IMR-90 (cell line): ENCODE measurements around the gene MAP3K9. TPM values are rescaled to one million over a fixed set of nuclear protein-coding genes. Genes with fewer than 3 reads are reported as not detected.

Experiments used
- ATAC-seq: fragments of 200-7000 bp; cut with Tn5 transposase; 2 replicates; pipeline ENCODE4 v1.9.1; 2020; ENCODE audit warnings: low read depth, mild to moderate bottlenecking, moderate library complexity
- BruUV-seq: library from RNA; stranded (reverse); fragments of 400-500 nt; replicated peaks from 2 replicates; lab custom pipeline; 2021; lab: Mats Ljungman, UMichigan
- CTCF ChIA-PET: fragments of 300-600 bp; formaldehyde crosslinking; extraction: SDS; loops from one replicate; lab custom pipeline; 2021; ENCODE audit warnings: antibody characterized with exemption; lab: Yijun Ruan, JAX
- POLR2A ChIA-PET: fragments of 300-600 bp; sonication (Branson Sonifier 250); formaldehyde crosslinking; loops from one replicate; lab custom pipeline; 2022; ENCODE audit warnings: antibody characterized with exemption; ENCODE audit not compliant: unreplicated experiment; lab: Charles Lee
- DNase-seq: peaks from one replicate; pipeline ENCODE4 v3.0.0; 2013
- H2AFZ ChIP-seq: replicated peaks from 2 replicates; pipeline ENCODE3; 2013; ENCODE audit warnings: low read length, mild to moderate bottlenecking; ENCODE audit not compliant: poor library complexity
- H2AK5ac ChIP-seq: 2 replicates; pipeline ENCODE4 v1.6.1; 2013; ENCODE audit warnings: low read depth, low read length, inconsistent platforms
- H2AK9ac ChIP-seq: replicated peaks from 2 replicates; pipeline ENCODE3; 2013; ENCODE audit warnings: mild to moderate bottlenecking, low read depth, low read length, moderate library complexity; ENCODE audit not compliant: poor library complexity
- H2BK120ac ChIP-seq: 2 replicates; pipeline ENCODE4 v1.6.1; 2013; ENCODE audit warnings: low read depth, low read length, inconsistent platforms
- H2BK15ac ChIP-seq: 3 replicates; pipeline ENCODE4 v1.6.1; 2013; ENCODE audit warnings: low read depth, low read length, inconsistent platforms
- H2BK20ac ChIP-seq: 2 replicates; pipeline ENCODE4 v1.6.1; 2013; ENCODE audit warnings: low read depth, mild to moderate bottlenecking, inconsistent platforms, low read length, moderate library complexity
- H2BK5ac ChIP-seq: 2 replicates; pipeline ENCODE4 v1.6.1; 2013; ENCODE audit warnings: mild to moderate bottlenecking, low read depth, low read length, inconsistent platforms; ENCODE audit not compliant: poor library complexity, severe bottlenecking
- H3K14ac ChIP-seq: replicated peaks from 2 replicates; pipeline ENCODE4 v1.6.1; 2013; ENCODE audit warnings: low read depth, low read length, inconsistent platforms
- H3K18ac ChIP-seq: 2 replicates; pipeline ENCODE4 v1.6.1; 2013; ENCODE audit warnings: low read depth, low read length, control low read depth
- H3K23ac ChIP-seq: 2 replicates; pipeline ENCODE4 v1.6.1; 2013; ENCODE audit warnings: low read depth, low read length, inconsistent platforms
- H3K27ac ChIP-seq: 2 replicates; pipeline ENCODE4 v1.5.1; 2013; ENCODE audit warnings: mild to moderate bottlenecking, control low read depth, low read length; ENCODE audit not compliant: insufficient read depth
- H3K27me3 ChIP-seq: 2 replicates; pipeline ENCODE4 v1.6.1; 2013; ENCODE audit warnings: low read length; ENCODE audit not compliant: control insufficient read depth, insufficient read depth
- H3K36me3 ChIP-seq: 2 replicates; pipeline ENCODE4 v1.6.1; 2013; ENCODE audit warnings: low read length, mixed read lengths; ENCODE audit not compliant: control insufficient read depth, insufficient read depth
- H3K4ac ChIP-seq: 2 replicates; pipeline ENCODE4 v1.6.1; 2013; ENCODE audit warnings: low read depth, low read length, inconsistent platforms
- H3K4me1 ChIP-seq: 2 replicates; pipeline ENCODE4 v1.6.1; 2013; ENCODE audit warnings: low read length, mixed read lengths; ENCODE audit not compliant: control insufficient read depth, insufficient read depth
- H3K4me2 ChIP-seq: 2 replicates; pipeline ENCODE4 v1.6.1; 2013; ENCODE audit warnings: low read depth, mild to moderate bottlenecking, control low read depth, low read length, moderate library complexity
- H3K4me3 ChIP-seq: 2 replicates; pipeline ENCODE4 v1.5.1; 2013; ENCODE audit warnings: low read depth, mild to moderate bottlenecking, control low read depth, low read length, moderate library complexity; ENCODE audit not compliant: insufficient read depth
- H3K56ac ChIP-seq: 2 replicates; pipeline ENCODE4 v1.6.1; 2013; ENCODE audit warnings: low read length, inconsistent platforms; ENCODE audit not compliant: insufficient read depth; ENCODE audit errors: extremely low read depth
- H3K79me1 ChIP-seq, 2 experiments: 2 replicates each; pipeline ENCODE4 v1.6.1; 2013; ENCODE audit warnings: low read length in 2 of 2, inconsistent platforms in 1 of 2, low read depth in 1 of 2
- H3K9ac ChIP-seq: 2 replicates; pipeline ENCODE4 v1.6.1; 2013; ENCODE audit warnings: low read depth, low read length, control low read depth
- H3K9me1 ChIP-seq: 2 replicates; pipeline ENCODE4 v1.6.1; 2013; ENCODE audit warnings: low read length, inconsistent platforms; ENCODE audit not compliant: insufficient read depth
- H3K9me3 ChIP-seq: 2 replicates; pipeline ENCODE4 v1.6.1; 2013; ENCODE audit warnings: low read length; ENCODE audit not compliant: control insufficient read depth, insufficient read depth
- H4K20me1 ChIP-seq: 2 replicates; pipeline ENCODE4 v1.6.1; 2013; ENCODE audit warnings: low read length, inconsistent platforms; ENCODE audit not compliant: insufficient read depth
- H4K5ac ChIP-seq: 2 replicates; pipeline ENCODE4 v1.6.1; 2013; ENCODE audit warnings: mild to moderate bottlenecking, low read depth, low read length, control low read depth
- H4K8ac ChIP-seq, 2 experiments: 2 replicates each; pipeline ENCODE4 v1.6.1; 2013; ENCODE audit warnings: low read depth in 2 of 2, low read length in 2 of 2, control low read depth in 1 of 2, inconsistent platforms in 1 of 2
- H4K91ac ChIP-seq: 2 replicates; pipeline ENCODE4 v1.6.1; 2013; ENCODE audit warnings: low read depth, low read length, inconsistent platforms; ENCODE audit not compliant: insufficient read depth
- BHLHE40 ChIP-seq: fragments of 150-350 bp; IDR thresholded peaks from 2 replicates; pipeline ENCODE4 v1.6.1; 2016; ENCODE audit warnings: mild to moderate bottlenecking, low read depth, low read length
- CEBPB ChIP-seq: IDR thresholded peaks from 2 replicates; pipeline ENCODE4 v1.6.1; 2012; ENCODE audit warnings: low read depth, low read length, improper control_type of control experiment
- CTCF ChIP-seq: conservative IDR thresholded peaks from 2 replicates; pipeline ENCODE4 v1.5.1; 2012; ENCODE audit warnings: mild to moderate bottlenecking, low read depth, low read length, improper control_type of control experiment
- FOS ChIP-seq: fragments of 150-350 bp; IDR thresholded peaks from 2 replicates; pipeline ENCODE4 v1.6.1; 2016; ENCODE audit warnings: low read depth, low read length
- MAFK ChIP-seq: IDR thresholded peaks from 2 replicates; pipeline ENCODE4 v1.6.1; 2012; ENCODE audit warnings: low read depth, low read length, improper control_type of control experiment
- MAZ ChIP-seq: IDR thresholded peaks from 2 replicates; pipeline ENCODE4 v1.6.1; 2012; ENCODE audit warnings: low read depth, mild to moderate bottlenecking, low read length, improper control_type of control experiment, moderate library complexity, borderline replicate concordance
- MXI1 ChIP-seq: IDR thresholded peaks from 2 replicates; pipeline ENCODE4 v1.6.1; 2012; ENCODE audit warnings: low read depth, mild to moderate bottlenecking, low read length, moderate library complexity, borderline replicate concordance
- POLR2A ChIP-seq: IDR thresholded peaks from 2 replicates; pipeline ENCODE4 v1.6.1; 2012; ENCODE audit warnings: mild to moderate bottlenecking, low read depth, low read length
- RAD21 ChIP-seq: IDR thresholded peaks from 2 replicates; pipeline ENCODE4 v1.6.1; 2012; ENCODE audit warnings: low read length, improper control_type of control experiment
- RFX5 ChIP-seq: IDR thresholded peaks from 2 replicates; pipeline ENCODE4 v1.8.0; 2012; ENCODE audit warnings: low read depth, mild to moderate bottlenecking, low read length, moderate library complexity
- USF2 ChIP-seq: fragments of 150-350 bp; IDR thresholded peaks from 2 replicates; pipeline ENCODE4 v1.6.1; 2017; ENCODE audit warnings: mild to moderate bottlenecking, antibody characterized with exemption, low read length, low read depth
- WGBS, 2 experiments: methylation state at CpG; one replicate each; pipeline versions ENCODE4 v1.1.5 to v1.1.7; 2013; ENCODE audit warnings: missing lambda C conversion rate in 2 of 2; ENCODE audit not compliant: insufficient read length in 1 of 2; ENCODE audit errors: extremely low coverage in 2 of 2; 5-methylcytosine and 5-hydroxymethylcytosine counted together
- dilution Hi-C: fragments of 300-500 bp; cut with HindIII; formaldehyde crosslinking; loops from one replicate; pipeline ENCODE4 v1.14.3; 2018; ENCODE audit warnings: low sequenced_read_pairs; ENCODE audit not compliant: unreplicated experiment
- in situ Hi-C: fragments of 300-500 bp; cut with MboI; formaldehyde crosslinking; loops from 3 replicates; pipeline ENCODE4 v1.14.3; 2019; ENCODE audit warnings: low sequenced_read_pairs, inconsistent platforms, mixed read lengths
- intact Hi-C: fragments of 100-400 bp; cut with micrococcal nuclease; formaldehyde crosslinking; loops from 2 replicates; pipeline ENCODE4 v1.10.0; 2022
- polyA plus RNA-seq, 3 experiments: library from polyadenylated mRNA; depleted of rRNA; stranded (reverse); fragments of >200 nt; gene quantifications; 2 replicates each; pipeline ENCODE4 v1.2.3, GENCODE V29; 2012; ENCODE audit warnings: low replicate concordance in 1 of 3
- total RNA-seq: library from RNA; depleted of rRNA; stranded (reverse); fragments of >200 nt; gene quantifications from 2 replicates; pipeline ENCODE4 v1.2.3, GENCODE V29; 2012
- TF ChIP-seq, protein P1 (sequence below): fragments of 150-350 bp; IDR thresholded peaks from 2 replicates; pipeline ENCODE4 v1.6.1; 2016; ENCODE audit warnings: low read depth, mild to moderate bottlenecking, low read length, moderate library complexity, borderline replicate concordance

Gene MAP3K9
- total and polyA plus RNA-seq, 2 of the 4 experiments (the other 2 are of a cell fraction) = 0.17 to 0.18 TPM

DNA sequence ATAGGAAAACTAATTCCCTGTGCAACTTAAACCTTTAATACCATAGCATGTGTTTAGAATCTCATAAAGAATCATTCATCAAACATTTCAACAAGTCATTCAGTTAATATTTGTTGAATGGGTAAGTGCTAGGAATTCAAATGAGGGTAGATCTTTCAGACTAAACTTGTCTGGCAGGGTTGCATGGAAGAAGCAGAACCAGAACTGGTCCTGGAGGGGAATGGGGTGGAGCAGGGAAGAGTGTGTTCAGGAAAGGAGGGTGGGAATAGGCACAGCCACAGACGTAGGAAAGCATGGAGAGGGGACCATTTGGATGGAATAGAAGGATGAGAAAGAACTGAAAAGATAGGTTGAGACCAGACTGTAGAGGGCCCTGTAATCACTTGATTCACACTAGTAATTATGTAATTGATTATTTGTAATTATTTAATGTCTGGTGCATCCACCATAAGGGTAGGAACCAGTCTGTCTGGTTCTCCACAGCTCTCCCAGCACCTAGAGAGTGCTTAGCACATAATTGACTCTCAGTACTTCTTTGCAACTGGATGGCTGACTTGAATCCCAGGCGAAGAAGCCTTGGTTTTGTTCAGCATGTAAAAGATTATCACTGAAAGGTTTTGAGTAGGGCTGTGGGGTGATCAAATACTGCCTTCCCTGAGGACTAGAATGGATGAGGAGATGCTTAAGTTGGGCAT is 3.0 kb upstream of the MAP3K9 start:
- Histone ChIP-seq H2BK15ac (no peak overlapping the region), H4K91ac (no peak overlapping the region), H3K18ac (no peak overlapping the region), H3K4me3 (no peak overlapping the region), H2BK120ac (no peak overlapping the region), H2AK9ac (no peak overlapping the region), H3K4ac (no peak overlapping the region), H3K79me1 (no peaks in the 10 kb centered on the region), H3K9me1 (peaks cover 6% of the 10 kb centered on the region; the same call in 1 of the 2 replicates), H4K8ac (no peak overlapping the region), H3K9ac (no peak overlapping the region), H4K20me1 (no peaks in the 10 kb centered on the region; the same call in 1 of the 2 replicates), H3K4me2 (no peak overlapping the region), H2AFZ (no peak overlapping the region), H2AK5ac (no peak overlapping the region), H3K36me3 (no peaks in the 10 kb centered on the region), H3K27ac (no peak overlapping the region), H3K9me3 (no peaks in the 10 kb centered on the region), H3K14ac (no peak overlapping the region), H3K56ac (no peak overlapping the region), H3K23ac (no peak overlapping the region), H2BK20ac (no peak overlapping the region), H3K27me3 (peaks cover 27% of the 10 kb centered on the region), H4K5ac (no peak overlapping the region), H3K4me1 (no peaks in the 10 kb centered on the region), H2BK5ac (no peak overlapping the region)
- WGBS, 2 experiments = no CpG with 5 or more reads among the region's 2 CpGs
- no peak for TF ChIP-seq CTCF
- no peak for TF ChIP-seq MAFK
- TF ChIP-seq, protein P1, sequence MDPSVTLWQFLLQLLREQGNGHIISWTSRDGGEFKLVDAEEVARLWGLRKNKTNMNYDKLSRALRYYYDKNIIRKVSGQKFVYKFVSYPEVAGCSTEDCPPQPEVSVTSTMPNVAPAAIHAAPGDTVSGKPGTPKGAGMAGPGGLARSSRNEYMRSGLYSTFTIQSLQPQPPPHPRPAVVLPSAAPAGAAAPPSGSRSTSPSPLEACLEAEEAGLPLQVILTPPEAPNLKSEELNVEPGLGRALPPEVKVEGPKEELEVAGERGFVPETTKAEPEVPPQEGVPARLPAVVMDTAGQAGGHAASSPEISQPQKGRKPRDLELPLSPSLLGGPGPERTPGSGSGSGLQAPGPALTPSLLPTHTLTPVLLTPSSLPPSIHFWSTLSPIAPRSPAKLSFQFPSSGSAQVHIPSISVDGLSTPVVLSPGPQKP = no peak
- no peak for TF ChIP-seq RAD21
- no peak for TF ChIP-seq FOS
- no peak for TF ChIP-seq MXI1
- no peak for TF ChIP-seq CEBPB
- TF ChIP-seq USF2 = no peak
- TF ChIP-seq POLR2A = no peak
- TF ChIP-seq MAZ = no peak
- no peak for TF ChIP-seq BHLHE40
- TF ChIP-seq RFX5 = no peak
- intact Hi-C loops = loop anchor here (10.0 kb wide), 1 partner anchor 943 kb away; no protein-coding TSS in a partner anchor
- ChIA-PET POLR2A (no interaction called here), CTCF (no interaction called here)
- ATAC-seq (no peak), DNase-seq (no peak)
- in situ Hi-C loops = no loop called here
- dilution Hi-C loops = no loop called here
- BruUV-seq = no TSS peak
